ENCODE data around the gene CHRM5.

GRCh38 chr15:34046471-34047145 lies 78.3 kb downstream of the CHRM5 start:
- TF ChIP-seq CTCF (IDR thresholded peaks at IDR 0.05; ENCODE audit: insufficient read depth, low read depth, low read length) (no peak), EZH2 (IDR thresholded peaks at IDR 0.05; ENCODE audit: insufficient read depth, low read length) (no peak)
